HEK293 (cell line): ENCODE results near the gene LIME1.

Experiments used
- CTCF ChIA-PET: fragments of 350-600 bp; formaldehyde crosslinking; extraction: SDS; loops from one replicate; lab custom pipeline; 2021; ENCODE audit warnings: antibody characterized with exemption; lab: Yijun Ruan, JAX
- POLR2A ChIA-PET: fragments of 300-600 bp; formaldehyde crosslinking; extraction: SDS; loops from one replicate; lab custom pipeline; 2020; ENCODE audit warnings: antibody characterized with exemption, inconsistent platforms; lab: Yijun Ruan, JAX
- H3K27ac ChIP-seq: fragments of 200-500 bp; sonication (Bioruptor generic); 2 replicates; pipeline ENCODE4 v1.5.1; 2014; ENCODE audit warnings: low read depth, low read length, control low read depth, inconsistent platforms; ENCODE audit errors: extremely low read depth
- H3K36me3 ChIP-seq, 2 experiments: fragments of 200-500 bp in 1 of 2; sonication (Bioruptor generic) in 1 of 2; 1 replicate in 1 of 2; 2 replicates in 1 of 2; pipeline ENCODE4 v1.5.1; 2014 to 2017; ENCODE audit warnings: inconsistent platforms in 2 of 2, low read length in 2 of 2; ENCODE audit not compliant: control insufficient read depth in 2 of 2, insufficient read depth in 1 of 2
- H3K4me1 ChIP-seq: fragments of 200-500 bp; sonication (Bioruptor generic); 2 replicates; pipeline ENCODE4 v1.5.1; 2014; ENCODE audit warnings: mild to moderate bottlenecking, low read length, inconsistent platforms; ENCODE audit not compliant: control insufficient read depth, insufficient read depth
- H3K4me3 ChIP-seq: 2 replicates; pipeline ENCODE4 v1.5.1; 2011; ENCODE audit warnings: low read depth, mild to moderate bottlenecking, control low read depth, low read length, moderate library complexity
- H3K9me3 ChIP-seq: fragments of 200-500 bp; sonication (Bioruptor generic); 2 replicates; pipeline ENCODE4 v1.5.1; 2014; ENCODE audit warnings: low read depth, low read length, inconsistent platforms; ENCODE audit not compliant: control insufficient read depth, insufficient read depth
- BCL11A ChIP-seq: fragments of 450-650 bp; formaldehyde crosslinking; IDR thresholded peaks from 2 replicates; pipeline ENCODE4 v1.5.1; 2016; ENCODE audit warnings: low read depth, missing biosample characterization, missing genetic modification characterization
- CTCF ChIP-seq: fragments of 450-650 bp; formaldehyde crosslinking; IDR thresholded peaks from 2 replicates; pipeline ENCODE4 v1.5.1; 2016; ENCODE audit warnings: missing biosample characterization, missing genetic modification characterization
- ELK4 ChIP-seq: IDR thresholded peaks from 2 replicates; pipeline ENCODE4 v1.6.1; 2011; ENCODE audit warnings: mild to moderate bottlenecking, low read depth, low read length, borderline replicate concordance
- GLIS2 ChIP-seq: fragments of 450-650 bp; formaldehyde crosslinking; IDR thresholded peaks from 2 replicates; pipeline ENCODE4 v1.5.1; 2016; ENCODE audit warnings: missing biosample characterization, missing genetic modification characterization
- KLF1 ChIP-seq: fragments of 450-650 bp; formaldehyde crosslinking; IDR thresholded peaks from 2 replicates; pipeline ENCODE4 v1.5.1; 2016; ENCODE audit warnings: missing biosample characterization, missing genetic modification characterization
- KLF17 ChIP-seq: fragments of 450-650 bp; formaldehyde crosslinking; IDR thresholded peaks from 2 replicates; pipeline ENCODE4 v1.5.1; 2016; ENCODE audit warnings: missing biosample characterization, missing genetic modification characterization
- KLF8 ChIP-seq: fragments of 450-650 bp; formaldehyde crosslinking; IDR thresholded peaks from 2 replicates; pipeline ENCODE4 v1.5.1; 2016; ENCODE audit warnings: missing biosample characterization, missing genetic modification characterization
- KLF9 ChIP-seq: fragments of 450-650 bp; formaldehyde crosslinking; IDR thresholded peaks from 2 replicates; pipeline ENCODE4 v1.5.1; 2016; ENCODE audit warnings: missing biosample characterization, missing genetic modification characterization, low read depth
- REST ChIP-seq: fragments of 450-650 bp; formaldehyde crosslinking; IDR thresholded peaks from 2 replicates; pipeline ENCODE4 v1.5.1; 2016; ENCODE audit warnings: missing biosample characterization, missing genetic modification characterization
- SP3 ChIP-seq: fragments of 450-650 bp; formaldehyde crosslinking; IDR thresholded peaks from 2 replicates; pipeline ENCODE4 v1.5.1; 2016; ENCODE audit warnings: missing biosample characterization, missing genetic modification characterization
- ZNF10 ChIP-seq: fragments of 450-650 bp; formaldehyde crosslinking; IDR thresholded peaks from 2 replicates; pipeline ENCODE4 v1.5.1; 2017; ENCODE audit warnings: missing biosample characterization, missing genetic modification characterization
- ZNF184 ChIP-seq: fragments of 450-650 bp; IDR thresholded peaks from 2 replicates; pipeline ENCODE4 v1.5.1; 2018; ENCODE audit warnings: missing biosample characterization, mild to moderate bottlenecking, missing genetic modification characterization
- ZNF280C ChIP-seq: fragments of 450-650 bp; formaldehyde crosslinking; IDR thresholded peaks from 2 replicates; pipeline ENCODE4 v1.5.1; 2016; ENCODE audit warnings: missing biosample characterization, missing genetic modification characterization
- ZNF423 ChIP-seq: fragments of 450-650 bp; formaldehyde crosslinking; IDR thresholded peaks from 2 replicates; pipeline ENCODE4 v1.5.1; 2016; ENCODE audit warnings: missing biosample characterization, missing genetic modification characterization
- ZNF473 ChIP-seq: fragments of 450-650 bp; formaldehyde crosslinking; IDR thresholded peaks from 2 replicates; pipeline ENCODE4 v1.5.1; 2017; ENCODE audit warnings: missing biosample characterization, missing genetic modification characterization
- ZNF513 ChIP-seq: fragments of 450-650 bp; IDR thresholded peaks from 2 replicates; pipeline ENCODE4 v1.5.1; 2018; ENCODE audit warnings: missing biosample characterization, missing genetic modification characterization
- ZNF596 ChIP-seq: fragments of 450-650 bp; IDR thresholded peaks from 2 replicates; pipeline ENCODE4 v1.5.0; 2018; ENCODE audit warnings: missing biosample characterization, mild to moderate bottlenecking, missing genetic modification characterization, moderate library complexity
- ZNF600 ChIP-seq: fragments of 450-650 bp; formaldehyde crosslinking; IDR thresholded peaks from 2 replicates; pipeline ENCODE4 v1.5.1; 2016; ENCODE audit warnings: missing biosample characterization, missing genetic modification characterization
- ZNF621 ChIP-seq: fragments of 450-650 bp; formaldehyde crosslinking; IDR thresholded peaks from 2 replicates; pipeline ENCODE4 v1.5.1; 2017; ENCODE audit warnings: missing biosample characterization, missing genetic modification characterization
- ZNF776 ChIP-seq: fragments of 450-650 bp; formaldehyde crosslinking; IDR thresholded peaks from 2 replicates; pipeline ENCODE4 v1.5.0; 2017; ENCODE audit warnings: missing biosample characterization, missing genetic modification characterization, borderline replicate concordance
- ZNF792 ChIP-seq: fragments of 450-650 bp; formaldehyde crosslinking; IDR thresholded peaks from 2 replicates; pipeline ENCODE4 v1.5.1; 2016; ENCODE audit warnings: missing biosample characterization, missing genetic modification characterization

The LIME1 gene

GRCh38 chr20:63696306-63696627, 40.2 kb upstream of the LIME1 start (continued):
- TF ChIP-seq ZNF10, result no peak
- no peak for TF ChIP-seq ZNF600 (tag by site-specific recombination)
- peak; percentile 86 for TF ChIP-seq KLF1 (tag by site-specific recombination)
- TF ChIP-seq ZNF280C (tag by site-specific recombination), result no peak
- TF ChIP-seq REST (tag by site-specific recombination), result peak; percentile 35; the same call in 1 of the 2 replicates
- TF ChIP-seq ZNF184 (tag by site-specific recombination), result no peak
- TF ChIP-seq SP3, result peak; percentile 35; the same call in 1 of the 2 replicates
- 0 out of 2 replicates have a peak, but pooled peaks have one; percentile 57 for TF ChIP-seq KLF8 (tag by site-specific recombination)
- TF ChIP-seq ZNF596 (tag by site-specific recombination), result no peak
- TF ChIP-seq ZNF792 (tag by site-specific recombination), result no peak
- TF ChIP-seq ZNF621 (tag by site-specific recombination), result no peak
- no peak for TF ChIP-seq ELK4
- no peak for TF ChIP-seq BCL11A
- 0 out of 2 replicates have a peak, but pooled peaks have one; percentile 22 for TF ChIP-seq KLF17 (tag by site-specific recombination)
- TF ChIP-seq ZNF513 (tag by site-specific recombination), result no peak

GRCh38 chr20:63696628-63697356, 39.7 kb upstream of the LIME1 start, which contains the start of gene TNFRSF6B:
Gene TNFRSF6B, plus strand, starts transcription at chr20:63696652. Its CDS starts 116 bp downstream, at chr20:63696768.
- ChIA-PET CTCF (no interaction called here), POLR2A (interaction anchor here (0.6 to 2.3 kb wide), 4 partner anchors 11 to 255 kb away, joined by 3 to 9 read pairs (median 5); partner anchors contain the start of genes ARFRP1, RTEL1 and ZGPAT)
- Histone ChIP-seq H3K9me3 (no peaks in the 10 kb centered on the region), H3K36me3 (peaks cover 0 to 23% of the 10 kb centered on the region in 2 experiments; a peak in 1 of 3 replicates), H3K4me3 (no peak within 1 kb of the TSS), H3K4me1 (no peaks in the 10 kb centered on the region), H3K27ac (no peak within 1 kb of the TSS)
- peak; percentile 54; the same call in 1 of the 2 replicates for TF ChIP-seq GLIS2
- TF ChIP-seq KLF1 (tag by site-specific recombination), result peak; percentile 9; the same call in 1 of the 2 replicates
- TF ChIP-seq ZNF600 (tag by site-specific recombination), result 0 out of 2 replicates have a peak, but pooled peaks have one; percentile 6
- no peak for TF ChIP-seq ZNF621 (tag by site-specific recombination)
- no peak for TF ChIP-seq KLF9 (tag by site-specific recombination)
- no peak for TF ChIP-seq ZNF184 (tag by site-specific recombination)
- TF ChIP-seq CTCF, result 0 out of 2 replicates have a peak, but pooled peaks have one; percentile 8
- no peak for TF ChIP-seq ZNF473 (tag by site-specific recombination)
- no peak for TF ChIP-seq ZNF776 (tag by site-specific recombination)
- no peak for TF ChIP-seq ZNF423 (tag by site-specific recombination)
